SK-N-SH treated with all-trans-retinoic acid at 6 μM for 48 hours (cell line): ENCODE data around the gene OR14C36.

Experiments used
- ATAC-seq: fragments of 200-7000 bp; cut with Tn5 transposase; 3 replicates; pipeline ENCODE4 v1.9.1; 2020; ENCODE audit warnings: mild to moderate bottlenecking, moderate library complexity
- POU6F1 ChIP-seq: fragments of 250-450 bp; sonication (Bioruptor Pico); IDR thresholded peaks from 2 replicates; pipeline ENCODE4 v1.8.0; 2021; ENCODE audit warnings: low read depth, mild to moderate bottlenecking, moderate library complexity, borderline replicate concordance

The OR14C36 gene

GRCh38 chr1:248393050-248393449 is 44.5 kb downstream of the OR14C36 start:
- TF ChIP-seq POU6F1 (CRISPR knock-in tag): no peak
- no peak for ATAC-seq
